ENCODE data around the gene PPP2R5B.
A peak's percentile ranks its signal among the peaks of the same experiment; 100 is the strongest.

The PPP2R5B gene

DNA sequence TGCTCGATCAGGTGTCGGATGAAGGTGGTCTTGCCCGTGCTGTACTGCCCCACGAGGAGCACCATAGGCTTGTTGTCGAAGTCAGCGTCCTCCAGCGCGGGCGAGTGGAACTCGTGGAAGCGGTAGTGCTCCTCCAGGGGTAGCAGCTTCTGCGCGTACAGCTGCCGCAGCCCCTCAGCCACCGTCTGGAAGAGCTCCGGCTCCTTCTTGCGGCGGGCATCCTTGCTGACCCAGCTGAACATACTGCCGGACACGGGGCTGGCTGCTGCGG lies 46.3 kb upstream of the PPP2R5B start:
- DNase-seq (ENCODE audit: low spot score) = no peak
- TF ChIP-seq, protein P1, sequence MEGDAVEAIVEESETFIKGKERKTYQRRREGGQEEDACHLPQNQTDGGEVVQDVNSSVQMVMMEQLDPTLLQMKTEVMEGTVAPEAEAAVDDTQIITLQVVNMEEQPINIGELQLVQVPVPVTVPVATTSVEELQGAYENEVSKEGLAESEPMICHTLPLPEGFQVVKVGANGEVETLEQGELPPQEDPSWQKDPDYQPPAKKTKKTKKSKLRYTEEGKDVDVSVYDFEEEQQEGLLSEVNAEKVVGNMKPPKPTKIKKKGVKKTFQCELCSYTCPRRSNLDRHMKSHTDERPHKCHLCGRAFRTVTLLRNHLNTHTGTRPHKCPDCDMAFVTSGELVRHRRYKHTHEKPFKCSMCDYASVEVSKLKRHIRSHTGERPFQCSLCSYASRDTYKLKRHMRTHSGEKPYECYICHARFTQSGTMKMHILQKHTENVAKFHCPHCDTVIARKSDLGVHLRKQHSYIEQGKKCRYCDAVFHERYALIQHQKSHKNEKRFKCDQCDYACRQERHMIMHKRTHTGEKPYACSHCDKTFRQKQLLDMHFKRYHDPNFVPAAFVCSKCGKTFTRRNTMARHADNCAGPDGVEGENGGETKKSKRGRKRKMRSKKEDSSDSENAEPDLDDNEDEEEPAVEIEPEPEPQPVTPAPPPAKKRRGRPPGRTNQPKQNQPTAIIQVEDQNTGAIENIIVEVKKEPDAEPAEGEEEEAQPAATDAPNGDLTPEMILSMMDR (IDR thresholded peaks at IDR 0.05; ENCODE audit: extremely low read depth, insufficient read depth, missing control alignments) = no peak
- in situ Hi-C loops (cut with MboI; ENCODE audit: low pct_unique_long_range_greater_than_20kb, low sequenced_read_pairs, unreplicated experiment) = no loop called here

DNA sequence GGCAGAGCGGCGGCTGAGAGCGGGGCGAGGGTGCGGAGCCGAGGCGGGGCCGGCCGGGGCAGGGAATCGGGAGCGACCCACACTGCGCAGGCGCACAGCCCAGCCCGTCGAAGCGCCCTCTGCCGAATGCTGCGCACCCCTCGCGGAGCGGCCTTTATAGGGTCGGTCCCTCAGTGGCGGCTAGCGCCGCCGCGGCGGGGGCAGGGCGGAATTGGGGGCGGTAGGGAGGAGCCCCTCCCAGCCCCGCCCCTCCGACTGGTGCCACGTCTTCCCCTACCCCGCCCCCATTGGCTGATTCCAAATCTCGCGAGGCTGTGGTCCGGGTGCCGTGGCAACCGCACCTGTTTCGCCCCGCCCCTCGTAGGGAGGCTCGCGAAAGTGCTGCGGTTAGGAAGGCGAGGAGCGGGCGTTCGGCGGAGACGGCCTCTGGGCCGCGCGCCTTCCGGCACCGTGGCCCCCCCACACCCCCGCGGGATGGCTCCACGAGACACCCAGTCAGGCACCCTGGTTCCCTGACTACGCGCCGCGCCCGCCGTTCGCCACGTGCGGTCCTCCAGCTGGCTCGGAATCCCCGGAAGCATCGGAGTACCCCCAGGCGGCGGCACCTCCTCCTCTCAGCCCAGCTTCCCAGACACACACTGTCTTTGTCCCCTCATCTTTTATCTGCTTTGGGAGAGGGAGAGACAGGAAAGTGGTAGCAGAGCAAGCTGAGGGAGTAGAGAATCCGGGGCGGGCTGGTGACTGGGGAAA lies 45.8 kb upstream of the PPP2R5B start, which contains the start of gene EHD1:
TSS of gene EHD1 (minus strand) at position 128 of the 750 bp plus-strand sequence. CDS start 157 bp downstream, outside the sequence.
- peak; percentile 100 for DNase-seq (ENCODE audit: low spot score)
- in situ Hi-C loops (cut with MboI; ENCODE audit: low pct_unique_long_range_greater_than_20kb, low sequenced_read_pairs, unreplicated experiment) = no loop called here
- TF ChIP-seq, protein P1 (IDR thresholded peaks at IDR 0.05; ENCODE audit: extremely low read depth, insufficient read depth, missing control alignments) = peak; percentile 83

DNA sequence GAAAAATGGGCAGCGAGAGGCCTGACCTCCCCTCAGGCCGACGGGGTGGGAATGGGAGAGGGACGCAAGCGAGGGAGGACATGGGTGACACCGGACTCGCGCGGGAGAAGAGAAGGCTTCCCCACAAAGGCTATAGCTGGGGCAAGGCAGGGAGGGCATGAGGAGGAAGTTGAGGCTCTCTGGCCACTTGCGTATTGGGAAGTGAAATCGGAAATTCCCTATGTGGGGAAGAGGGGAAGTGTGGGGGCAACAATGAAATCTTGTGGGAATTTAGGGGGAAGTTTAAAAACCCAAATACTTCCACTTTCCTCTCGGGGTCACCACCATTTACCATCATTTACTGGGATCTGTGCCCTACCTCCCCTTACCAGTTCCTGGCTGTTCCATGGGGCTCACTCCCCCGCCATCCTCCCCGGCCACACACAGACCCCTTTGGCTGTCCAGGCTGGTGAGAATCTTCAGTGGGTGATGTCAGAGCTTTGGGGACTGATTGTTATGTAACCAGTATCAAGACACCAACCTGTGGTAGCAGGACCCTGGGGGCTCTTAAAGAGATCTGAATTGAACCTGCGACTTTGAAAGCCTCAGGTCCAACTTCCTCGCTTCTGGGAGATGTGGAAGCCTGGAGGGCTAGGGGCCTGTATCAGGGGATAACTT lies 45.1 kb upstream of the PPP2R5B start:
- in situ Hi-C loops (cut with MboI; ENCODE audit: low pct_unique_long_range_greater_than_20kb, low sequenced_read_pairs, unreplicated experiment) = no loop called here
- TF ChIP-seq, protein P1 (IDR thresholded peaks at IDR 0.05; ENCODE audit: extremely low read depth, insufficient read depth, missing control alignments) = no peak
- peak; percentile 60 for DNase-seq (ENCODE audit: low spot score)

DNA sequence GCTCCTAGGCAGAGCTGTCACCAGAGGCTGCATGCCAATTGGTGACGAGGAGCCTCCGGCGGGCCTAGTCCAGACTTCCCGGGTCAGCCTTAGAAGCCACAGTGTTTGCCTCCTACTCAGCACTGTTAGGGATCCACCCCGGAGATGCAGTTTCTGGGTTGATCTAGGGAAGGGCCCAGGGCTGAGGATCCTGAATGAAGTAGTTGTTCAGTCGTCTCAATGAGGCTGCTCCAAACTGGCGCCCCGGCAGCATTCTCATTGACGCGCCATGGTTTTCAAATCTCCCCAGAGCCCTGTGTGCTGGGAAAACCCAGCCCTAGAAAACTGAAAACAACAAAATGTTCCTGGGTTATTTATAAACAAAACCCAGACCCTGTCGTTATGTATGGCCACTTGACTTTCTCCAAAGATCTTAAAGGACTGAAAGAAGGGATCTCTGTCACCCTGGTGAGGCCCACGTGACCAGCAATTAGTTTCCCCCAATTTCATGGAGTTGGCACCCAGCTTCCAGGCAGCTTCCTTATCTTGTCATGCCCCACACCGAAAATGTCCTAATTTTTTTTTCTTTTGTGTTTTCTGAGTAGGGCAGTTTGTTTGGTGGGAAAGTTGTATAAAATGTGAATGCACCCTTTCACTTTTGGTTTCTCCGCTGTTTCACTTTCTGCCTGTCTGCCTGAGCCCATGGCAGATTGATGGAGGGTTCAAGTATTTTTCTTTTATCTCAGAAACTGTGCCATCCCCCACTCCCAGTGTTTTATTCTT lies 44.1 kb upstream of the PPP2R5B start:
- TF ChIP-seq, protein P1 (IDR thresholded peaks at IDR 0.05; ENCODE audit: extremely low read depth, insufficient read depth, missing control alignments) = no peak
- in situ Hi-C loops (cut with MboI; ENCODE audit: low pct_unique_long_range_greater_than_20kb, low sequenced_read_pairs, unreplicated experiment) = no loop called here
- DNase-seq (ENCODE audit: low spot score) = no peak

DNA sequence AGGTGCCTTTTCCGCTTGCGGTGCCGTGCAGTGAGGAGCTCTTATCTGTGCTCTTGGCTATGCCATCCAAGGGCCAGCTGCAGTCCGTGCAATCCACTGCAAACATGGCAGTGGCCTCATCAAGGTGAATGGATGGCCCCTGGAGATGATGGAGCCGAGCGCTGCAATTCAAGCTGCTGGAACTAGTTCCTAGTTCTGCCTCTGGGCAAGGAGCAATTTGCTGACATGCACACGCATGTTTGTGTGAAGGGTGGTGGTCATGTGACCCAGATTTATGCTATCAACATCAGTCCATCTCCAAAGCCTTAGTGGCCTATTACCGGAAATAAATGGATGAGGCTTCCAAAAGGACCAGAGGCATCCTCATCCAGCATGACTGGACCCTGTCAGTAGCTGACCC lies 43.0 kb upstream of the PPP2R5B start:
- TF ChIP-seq, protein P1 (IDR thresholded peaks at IDR 0.05; ENCODE audit: extremely low read depth, insufficient read depth, missing control alignments) = no peak
- in situ Hi-C loops (cut with MboI; ENCODE audit: low pct_unique_long_range_greater_than_20kb, low sequenced_read_pairs, unreplicated experiment) = no loop called here
- DNase-seq (ENCODE audit: low spot score) = no peak

DNA sequence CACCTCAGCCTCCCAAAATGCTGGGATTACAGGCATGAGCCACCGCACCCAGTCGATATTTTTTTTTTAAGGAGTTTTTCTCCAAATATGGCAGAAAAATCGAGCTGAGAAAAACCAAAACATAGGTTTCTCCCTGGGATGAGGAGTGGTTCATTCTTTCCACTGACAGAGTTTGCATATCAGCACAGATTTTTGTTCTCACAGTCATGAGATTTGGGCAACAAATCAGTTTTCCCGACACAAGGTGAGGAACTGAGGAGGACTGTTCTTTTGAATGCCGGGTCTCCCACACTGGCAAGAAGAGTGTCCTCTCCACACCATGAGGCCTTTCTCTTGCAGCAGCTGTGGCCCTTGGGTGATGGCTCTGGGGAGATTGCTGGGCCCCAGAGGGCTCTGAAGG lies 42.2 kb upstream of the PPP2R5B start:
- TF ChIP-seq, protein P1 (IDR thresholded peaks at IDR 0.05; ENCODE audit: extremely low read depth, insufficient read depth, missing control alignments) = no peak
- in situ Hi-C loops (cut with MboI; ENCODE audit: low pct_unique_long_range_greater_than_20kb, low sequenced_read_pairs, unreplicated experiment) = no loop called here
- no peak for DNase-seq (ENCODE audit: low spot score)

Data from GM13977 (cell line).